SIG-M5 (cell line): ENCODE results near the gene PPOX.
A peak's percentile ranks its signal among the peaks of the same experiment; 100 is the strongest.

Experiments
- DNase-seq: peaks from one replicate; lab custom pipeline; 2025; lab: John Stamatoyannopoulos, UW

PPOX gene

GRCh38 chr1:161153682-161154337 is 12.4 kb upstream of the PPOX start, which contains the start of gene UFC1:
TSS of gene UFC1 (plus strand) at chr1:161153978. CDS start at chr1:161153998, 20 bp downstream.
- DNase-seq = peak; percentile 63

GRCh38 chr1:161157867-161158266 is 8.4 kb upstream of the PPOX start:
- no peak for DNase-seq

- no peak for DNase-seq
Measured at GRCh38 chr1:161158316-161159010, 7.8 kb upstream of the PPOX start.

- DNase-seq = peak; percentile 56
Measured at GRCh38 chr1:161159087-161159912, 6.9 kb upstream of the PPOX start, which contains the start of gene USP21. TSS of gene USP21 (plus strand) at chr1:161159500. CDS start at chr1:161160641, 1,141 bp downstream.

- DNase-seq = no peak
Measured at GRCh38 chr1:161159913-161160243, 6.3 kb upstream of the PPOX start.

DNA sequence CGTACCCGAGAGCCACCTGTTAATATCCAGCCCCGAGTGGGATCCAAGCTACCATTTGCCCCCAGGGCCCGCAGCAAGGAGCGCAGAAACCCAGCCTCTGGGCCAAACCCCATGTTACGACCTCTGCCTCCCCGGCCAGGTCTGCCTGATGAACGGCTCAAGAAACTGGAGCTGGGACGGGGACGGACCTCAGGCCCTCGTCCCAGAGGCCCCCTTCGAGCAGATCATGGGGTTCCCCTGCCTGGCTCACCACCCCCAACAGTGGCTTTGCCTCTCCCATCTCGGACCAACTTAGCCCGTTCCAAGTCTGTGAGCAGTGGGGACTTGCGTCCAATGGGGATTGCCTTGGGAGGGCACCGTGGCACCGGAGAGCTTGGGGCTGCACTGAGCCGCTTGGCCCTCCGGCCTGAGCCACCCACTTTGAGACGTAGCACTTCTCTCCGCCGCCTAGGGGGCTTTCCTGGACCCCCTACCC is 5.5 kb upstream of the PPOX start:
- no peak for DNase-seq

DNA sequence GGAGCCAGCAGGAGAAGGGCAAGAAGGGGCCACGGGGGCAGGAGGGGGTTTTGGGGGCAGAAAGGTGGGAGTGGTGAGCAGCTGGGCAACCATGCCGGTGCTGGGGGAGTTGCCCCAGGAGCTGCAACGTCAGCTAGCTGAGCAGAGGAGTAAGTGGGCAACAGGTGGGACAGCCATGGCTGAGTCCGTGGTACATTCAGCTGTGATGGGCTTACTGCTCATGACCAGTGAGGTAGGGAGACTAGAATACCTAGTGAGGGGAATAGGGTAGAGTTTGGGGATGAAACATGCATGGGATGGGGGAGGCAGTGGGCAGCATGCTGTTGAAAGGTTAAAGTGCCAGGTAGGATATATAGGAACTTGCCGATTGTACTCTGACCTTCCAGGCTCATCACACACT is 4.6 kb upstream of the PPOX start:
- no peak for DNase-seq

DNA sequence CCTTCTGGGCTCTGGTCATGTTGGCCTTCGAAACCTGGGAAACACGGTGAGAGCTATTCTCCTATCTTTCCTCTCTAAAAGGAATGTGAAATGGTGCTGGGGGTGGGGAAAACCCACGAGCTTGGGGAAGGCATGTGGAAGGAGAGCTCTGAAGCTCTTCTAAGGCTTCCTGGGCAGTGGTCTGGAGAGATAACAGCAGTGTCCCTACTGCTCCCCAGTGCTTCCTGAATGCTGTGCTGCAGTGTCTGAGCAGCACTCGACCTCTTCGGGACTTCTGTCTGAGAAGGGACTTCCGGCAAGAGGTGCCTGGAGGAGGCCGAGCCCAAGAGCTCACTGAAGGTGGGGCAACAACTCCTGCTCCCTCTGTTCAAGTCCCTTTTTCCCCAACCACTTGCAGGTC is 4.2 kb upstream of the PPOX start:
- DNase-seq = no peak

GRCh38 chr1:161162806-161163205 is 3.4 kb upstream of the PPOX start:
- DNase-seq = no peak

GRCh38 chr1:161163793-161164192 is 2.4 kb upstream of the PPOX start:
- DNase-seq = no peak

DNA sequence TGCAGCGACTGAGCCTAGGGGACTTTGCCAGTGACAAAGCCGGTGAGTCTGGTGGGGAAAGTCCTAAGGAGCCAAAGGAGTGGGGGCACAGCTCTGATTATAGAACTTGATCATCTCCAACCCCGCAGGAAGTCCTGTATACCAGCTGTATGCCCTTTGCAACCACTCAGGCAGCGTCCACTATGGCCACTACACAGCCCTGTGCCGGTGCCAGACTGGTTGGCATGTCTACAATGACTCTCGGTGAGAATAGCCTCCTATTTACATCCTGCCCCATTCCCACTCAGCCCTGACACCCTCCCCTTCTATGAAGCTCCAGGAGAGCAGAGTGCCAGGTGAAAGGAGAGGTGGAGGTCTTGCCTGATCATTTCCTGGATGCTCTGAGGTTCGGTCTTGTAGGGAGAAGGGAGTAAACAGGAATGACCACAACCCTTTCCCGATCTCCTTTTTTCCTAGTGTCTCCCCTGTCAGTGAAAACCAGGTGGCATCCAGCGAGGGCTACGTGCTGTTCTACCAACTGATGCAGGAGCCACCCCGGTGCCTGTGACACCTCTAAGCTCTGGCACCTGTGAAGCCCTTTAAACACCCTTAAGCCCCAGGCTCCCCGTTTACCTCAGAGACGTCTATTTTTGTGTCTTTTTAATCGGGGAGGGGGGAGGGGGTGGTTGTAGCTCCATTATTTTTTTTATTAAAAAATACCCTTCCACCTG is 1.2 kb upstream of the PPOX start:
- no peak for DNase-seq

DNA sequence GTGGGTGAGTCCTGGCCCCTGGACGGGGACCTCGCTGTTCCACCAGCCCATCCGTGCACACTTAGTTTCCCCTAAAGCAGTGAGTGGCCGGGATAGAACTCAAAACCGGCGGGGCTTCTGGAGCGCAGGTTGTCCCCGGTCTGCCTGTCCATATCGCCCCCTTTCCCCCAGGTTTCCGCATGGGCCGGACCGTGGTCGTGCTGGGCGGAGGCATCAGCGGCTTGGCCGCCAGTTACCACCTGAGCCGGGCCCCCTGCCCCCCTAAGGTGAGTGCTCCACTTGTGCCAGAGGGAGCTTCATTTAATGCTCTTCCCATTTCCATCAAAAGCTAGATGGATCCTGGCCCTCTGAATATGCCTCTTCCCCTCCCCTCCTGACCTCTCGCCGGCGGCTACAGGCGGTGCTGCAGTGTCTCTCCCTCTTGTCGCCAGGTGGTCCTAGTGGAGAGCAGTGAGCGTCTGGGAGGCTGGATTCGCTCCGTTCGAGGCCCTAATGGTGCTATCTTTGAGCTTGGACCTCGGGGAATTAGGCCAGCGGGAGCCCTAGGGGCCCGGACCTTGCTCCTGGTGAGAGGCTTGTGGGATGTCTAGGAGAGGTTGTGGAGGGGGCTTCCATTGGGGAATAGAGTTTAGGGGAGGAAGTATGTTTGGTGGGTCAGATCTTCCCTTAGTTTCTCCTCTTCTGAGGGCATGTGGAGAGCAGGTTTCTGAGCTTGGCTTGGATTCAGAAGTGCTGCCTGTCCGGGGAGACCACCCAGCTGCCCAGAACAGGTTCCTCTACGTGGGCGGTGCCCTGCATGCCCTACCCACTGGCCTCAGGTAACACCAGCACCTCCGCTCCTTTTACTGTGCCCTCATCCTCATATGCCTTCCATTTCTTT is 683 bp downstream of the PPOX start:
- DNase-seq = no peak

DNA sequence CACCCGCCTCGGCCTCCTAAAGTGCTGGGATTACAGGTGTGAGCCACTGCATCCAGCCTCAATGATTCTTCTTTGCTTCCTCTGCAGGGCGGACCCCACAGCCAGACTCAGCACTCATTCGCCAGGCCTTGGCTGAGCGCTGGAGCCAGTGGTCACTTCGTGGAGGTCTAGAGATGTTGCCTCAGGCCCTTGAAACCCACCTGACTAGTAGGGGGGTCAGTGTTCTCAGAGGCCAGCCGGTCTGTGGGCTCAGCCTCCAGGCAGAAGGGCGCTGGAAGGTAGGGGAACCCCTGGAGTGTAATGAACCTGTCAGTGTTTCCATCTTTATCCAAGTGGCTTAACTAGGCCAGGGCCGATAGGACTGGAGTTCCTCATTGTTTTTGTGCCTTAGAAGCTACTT is 2.7 kb downstream of the PPOX start:
- DNase-seq = no peak

GRCh38 chr1:161171191-161171590 is 5.0 kb downstream of the PPOX start:
- DNase-seq = no peak

GRCh38 chr1:161171696-161172095 is 5.5 kb downstream of the PPOX start:
- no peak for DNase-seq

DNA sequence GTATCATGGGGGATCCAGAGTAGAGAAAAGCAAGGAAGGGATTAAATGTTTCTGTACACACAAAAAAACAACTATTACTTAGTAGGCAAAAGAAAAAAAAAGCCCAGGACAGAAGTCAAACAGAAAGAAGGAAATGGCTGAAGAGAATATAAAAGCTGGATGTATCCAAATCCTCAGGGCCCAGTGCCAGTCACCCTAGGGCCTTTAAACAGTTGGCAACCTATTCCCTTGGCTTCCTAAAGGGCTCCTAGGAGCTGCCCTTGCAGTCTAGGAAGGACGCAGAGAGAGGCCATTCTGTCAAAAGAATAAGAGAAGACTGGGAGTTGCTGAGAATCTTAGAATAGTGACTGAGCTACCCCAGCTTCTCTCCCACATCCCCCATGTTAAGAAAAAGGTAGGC is 6.1 kb downstream of the PPOX start:
- DNase-seq = no peak

DNA sequence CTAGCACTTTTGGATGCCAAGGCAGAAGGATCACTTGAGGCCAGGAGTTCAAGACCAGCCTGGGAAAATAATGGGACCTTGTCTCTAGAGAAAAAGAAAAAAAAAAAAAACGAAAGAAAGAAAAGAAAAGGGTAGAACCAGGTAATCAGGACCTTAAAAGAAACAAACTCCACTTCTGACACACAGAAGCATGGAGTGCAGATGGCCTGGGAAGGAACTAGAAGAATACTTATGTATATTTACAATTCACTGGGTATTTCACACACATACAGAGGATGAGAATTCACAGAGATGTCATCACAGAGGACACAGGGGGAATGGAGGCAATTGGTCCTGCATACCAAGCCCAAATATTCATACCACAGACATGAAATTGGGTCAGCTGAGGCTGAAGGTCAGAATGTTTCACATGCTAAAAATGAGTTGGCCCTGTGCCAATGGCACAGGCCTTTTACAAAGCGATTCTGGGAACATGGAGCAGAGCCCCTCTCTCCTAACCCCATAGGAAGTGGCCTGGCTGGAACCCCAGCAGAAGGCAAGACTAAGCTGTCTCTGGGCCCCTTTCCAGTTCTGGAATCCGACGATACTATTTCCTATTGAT is 6.7 kb downstream of the PPOX start:
- DNase-seq = no peak

- DNase-seq = no peak
Measured at GRCh38 chr1:161173711-161174110, 7.5 kb downstream of the PPOX start.

- no peak for DNase-seq
Measured at GRCh38 chr1:161174911-161175310, 8.7 kb downstream of the PPOX start.

DNA sequence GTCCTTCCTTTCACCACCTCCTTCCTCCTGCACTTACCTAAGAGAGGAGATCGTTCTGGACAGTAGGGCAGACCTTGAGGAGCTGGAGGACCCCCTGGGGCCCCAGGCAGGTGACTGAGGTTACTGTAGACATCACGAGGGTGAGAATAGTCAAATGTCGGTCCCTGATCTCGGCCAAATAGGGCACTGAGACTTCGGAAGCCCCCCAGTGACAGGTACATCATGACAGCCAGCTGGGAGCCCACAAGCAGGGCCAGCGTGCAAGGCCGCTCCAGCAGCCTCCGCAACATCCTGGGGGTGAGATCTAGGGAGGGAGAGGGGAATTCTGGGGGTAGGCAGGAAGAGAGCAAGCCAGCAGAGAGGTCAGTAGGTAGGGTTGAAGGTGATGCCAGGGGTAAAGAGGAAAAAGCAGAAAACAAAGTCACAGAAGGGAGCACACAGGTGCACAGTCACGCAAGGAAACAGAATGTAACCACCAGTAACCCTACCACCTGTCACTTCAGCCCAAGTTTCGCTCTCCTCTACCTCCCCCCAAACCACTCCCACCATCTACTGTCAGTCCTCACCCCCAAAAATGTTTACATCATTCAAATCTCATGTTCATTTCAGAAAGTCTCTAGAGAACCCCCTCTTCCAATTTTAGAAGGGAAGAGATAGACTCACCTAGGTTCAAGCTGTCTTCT is 9.7 kb downstream of the PPOX start:
- DNase-seq = no peak
